Stimulated activated CD4-positive, alpha-beta T cell treated with anti-CD3 and anti-CD28 coated beads, Interleukin-2, amount 100 ng/mL, for 24 hours (primary cell): ENCODE data around the gene HIVEP3.
"Not testable (repeated sequence)": the region's sequence is repeated elsewhere in the genome, so short reads cannot be mapped to it uniquely, and the experiment has no call there.

Experiments
- DNase-seq, 2 donors: peaks; one replicate each; pipeline ENCODE4 v3.0.0-alpha.2; 2020

HIVEP3 gene

DNA sequence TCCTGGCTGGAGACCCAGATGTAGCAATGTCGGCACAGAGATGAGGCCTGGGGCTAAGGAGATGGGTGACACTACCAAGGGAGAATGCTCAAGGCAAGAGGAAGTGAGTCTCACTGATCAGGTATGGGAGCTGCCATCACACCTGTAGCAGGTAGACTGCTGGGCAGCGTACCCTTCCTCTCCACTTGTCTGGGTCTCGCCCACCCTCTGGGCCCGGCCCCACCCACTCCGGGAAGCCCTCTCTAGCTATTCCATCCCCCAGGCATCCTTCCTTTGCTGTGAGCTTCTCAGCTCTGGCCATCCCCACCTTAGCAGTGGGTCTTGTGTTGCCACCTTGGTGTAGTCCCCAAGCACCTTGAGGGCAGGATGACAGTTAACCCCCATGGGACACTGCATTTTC is 346.5 kb downstream of the HIVEP3 start:
- DNase-seq: no peak

GRCh38 chr1:41571041-41571440 is 347.7 kb downstream of the HIVEP3 start:
- no peak for DNase-seq

- no peak for DNase-seq
These were observed 350.5 kb downstream of the HIVEP3 start for GRCh38 chr1:41568204-41568603.

DNA sequence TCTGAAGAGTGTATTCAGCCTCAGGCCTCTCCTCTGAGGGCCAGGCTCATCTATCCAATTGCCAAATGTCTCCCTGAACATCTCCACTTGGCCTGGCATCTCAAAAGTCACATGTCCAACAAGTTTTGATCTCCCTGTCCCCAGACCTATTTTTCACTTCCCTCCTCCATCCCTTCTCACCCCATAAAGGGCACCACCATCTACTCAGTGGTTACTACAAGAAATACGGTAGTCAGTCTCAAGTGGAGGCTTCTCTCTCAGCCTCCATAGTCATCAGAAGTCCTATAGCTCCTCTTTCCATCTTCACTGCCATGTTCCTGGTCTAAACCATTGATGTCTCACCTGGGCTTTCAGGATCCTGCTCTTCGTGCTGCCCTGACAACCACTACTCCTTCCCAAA is 351.8 kb downstream of the HIVEP3 start:
- no peak for DNase-seq

DNA sequence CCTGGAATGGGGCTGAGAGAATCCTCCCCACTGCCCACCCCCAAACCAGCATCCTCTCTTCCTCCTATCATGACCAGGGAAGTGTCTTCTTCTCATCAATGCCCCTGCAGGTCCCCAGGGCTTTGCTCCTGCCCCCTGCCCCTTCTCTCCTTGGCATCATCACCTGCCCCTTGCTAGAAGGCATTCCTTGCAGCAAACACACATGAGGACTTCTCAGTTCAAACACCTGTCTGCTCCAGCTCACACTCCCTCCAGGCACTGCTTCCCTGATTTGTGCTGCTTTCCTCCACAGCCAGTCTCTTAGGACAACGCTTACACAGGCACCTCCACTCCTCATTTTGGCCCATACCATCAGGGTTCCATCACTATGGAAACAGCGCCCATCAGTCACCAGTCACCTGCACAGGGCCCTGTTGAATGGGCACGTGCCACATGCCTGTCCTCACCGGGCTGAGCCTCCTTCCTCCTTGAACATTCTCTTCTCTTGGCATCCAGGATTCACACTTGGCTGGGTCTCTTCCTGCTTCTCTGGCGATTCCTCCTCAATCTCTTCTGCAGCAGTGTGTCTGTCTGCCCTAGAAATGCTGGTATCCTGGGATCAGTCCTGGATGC is 352.3 kb downstream of the HIVEP3 start:
- DNase-seq: no peak

GRCh38 chr1:41564741-41565475 is 353.8 kb downstream of the HIVEP3 start:
- no peak for DNase-seq

DNA sequence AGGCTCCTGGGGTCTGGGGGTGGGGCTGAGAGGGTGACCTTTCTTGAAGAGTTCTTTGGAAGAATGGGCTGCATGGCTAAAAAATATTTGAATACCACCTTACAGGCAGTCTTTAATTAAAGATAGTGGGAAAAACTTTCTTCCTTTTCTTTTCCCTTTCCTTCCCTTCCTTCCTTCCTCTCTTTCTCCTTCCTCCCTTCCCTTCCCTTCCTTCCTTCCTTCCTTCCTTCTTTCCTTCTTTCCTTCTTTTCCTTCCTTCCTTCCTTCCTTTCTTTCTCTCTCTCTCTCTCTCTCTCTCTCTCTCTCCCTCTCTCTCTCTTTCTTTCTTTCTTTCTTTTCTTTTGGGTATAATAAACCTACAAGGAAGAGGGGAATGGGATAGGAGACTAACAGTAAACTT is 356.4 kb downstream of the HIVEP3 start:
- no peak for DNase-seq

GRCh38 chr1:41560931-41561330 is 357.8 kb downstream of the HIVEP3 start:
- no peak for DNase-seq

GRCh38 chr1:41560496-41560895 is 358.2 kb downstream of the HIVEP3 start:
- no peak for DNase-seq

GRCh38 chr1:41559331-41559730 is 359.4 kb downstream of the HIVEP3 start:
- no peak for DNase-seq

DNA sequence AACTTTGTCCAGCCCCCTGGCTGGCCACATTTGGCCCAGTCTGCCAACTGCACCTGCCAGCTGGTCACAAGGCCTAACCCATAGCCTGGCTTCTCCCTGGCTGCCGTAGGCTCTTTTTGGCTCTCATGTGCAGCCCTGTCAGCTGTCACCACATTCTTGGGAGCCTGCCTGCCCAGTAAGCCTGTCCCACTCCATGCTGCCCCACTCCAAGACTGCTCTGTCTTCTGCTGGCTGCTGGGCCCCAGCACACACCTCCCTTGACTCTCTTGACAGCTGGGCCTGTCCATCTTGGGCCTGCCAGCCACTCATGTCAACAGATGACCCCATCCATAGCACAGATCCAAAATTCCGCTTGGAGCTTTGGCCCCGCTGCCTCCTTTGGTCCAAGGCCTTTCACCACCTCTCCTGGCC is 360.0 kb downstream of the HIVEP3 start:
- DNase-seq: no peak

DNA sequence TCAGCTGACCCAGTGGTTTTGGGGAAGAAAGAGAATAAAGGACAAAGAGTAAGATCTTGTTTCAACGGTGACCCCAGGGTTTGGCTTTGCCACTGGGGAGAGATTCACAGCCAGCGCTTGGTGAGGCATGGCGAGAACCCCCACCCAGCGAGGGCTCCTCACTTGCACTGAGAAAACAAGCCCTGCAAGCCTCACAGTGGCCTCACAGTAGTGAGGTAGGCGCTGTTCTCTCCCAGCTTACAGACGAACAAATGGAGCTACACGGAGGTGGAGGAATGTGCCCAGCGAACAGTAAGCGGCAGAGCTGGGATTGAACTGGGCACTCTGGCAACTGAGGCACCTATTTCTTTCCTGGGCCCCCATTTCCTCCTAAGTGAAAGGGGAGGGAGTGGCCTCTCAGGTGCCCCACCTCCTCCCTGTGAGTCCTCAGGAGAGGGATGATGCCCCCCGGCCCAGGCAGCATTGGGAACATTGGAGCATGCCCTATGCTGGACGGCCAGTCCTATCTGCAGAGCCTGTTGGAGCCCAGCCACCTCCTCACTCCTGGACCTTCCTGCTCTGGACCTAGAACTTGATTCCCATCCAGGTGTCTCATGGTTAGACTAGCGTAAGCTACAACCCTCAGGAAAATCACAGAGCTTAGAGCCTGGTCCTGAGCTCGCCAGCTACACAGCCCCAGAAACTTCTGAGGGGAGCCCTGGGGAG is 360.8 kb downstream of the HIVEP3 start:
- DNase-seq: no peak

DNA sequence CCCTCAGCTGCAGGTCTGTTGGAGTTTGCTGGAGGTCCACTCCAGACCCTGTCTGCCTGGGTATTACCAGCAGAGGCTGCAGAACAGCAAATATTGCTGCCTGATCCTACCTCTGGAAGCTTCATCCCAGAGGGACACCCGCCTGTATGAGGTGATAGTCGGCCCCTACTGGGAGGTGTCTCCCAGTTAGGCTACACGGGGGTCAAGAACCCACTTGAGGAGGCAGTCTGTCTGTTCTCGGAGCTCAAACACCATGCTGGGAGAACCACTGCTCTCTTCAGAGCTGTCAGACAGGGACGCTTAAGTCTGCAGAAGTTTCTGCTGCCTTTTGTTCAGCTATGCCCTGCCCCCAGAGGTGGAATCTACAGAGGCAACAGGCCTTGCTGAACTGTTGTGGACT is 364.0 kb downstream of the HIVEP3 start:
- DNase-seq: not testable (repeated sequence)

DNA sequence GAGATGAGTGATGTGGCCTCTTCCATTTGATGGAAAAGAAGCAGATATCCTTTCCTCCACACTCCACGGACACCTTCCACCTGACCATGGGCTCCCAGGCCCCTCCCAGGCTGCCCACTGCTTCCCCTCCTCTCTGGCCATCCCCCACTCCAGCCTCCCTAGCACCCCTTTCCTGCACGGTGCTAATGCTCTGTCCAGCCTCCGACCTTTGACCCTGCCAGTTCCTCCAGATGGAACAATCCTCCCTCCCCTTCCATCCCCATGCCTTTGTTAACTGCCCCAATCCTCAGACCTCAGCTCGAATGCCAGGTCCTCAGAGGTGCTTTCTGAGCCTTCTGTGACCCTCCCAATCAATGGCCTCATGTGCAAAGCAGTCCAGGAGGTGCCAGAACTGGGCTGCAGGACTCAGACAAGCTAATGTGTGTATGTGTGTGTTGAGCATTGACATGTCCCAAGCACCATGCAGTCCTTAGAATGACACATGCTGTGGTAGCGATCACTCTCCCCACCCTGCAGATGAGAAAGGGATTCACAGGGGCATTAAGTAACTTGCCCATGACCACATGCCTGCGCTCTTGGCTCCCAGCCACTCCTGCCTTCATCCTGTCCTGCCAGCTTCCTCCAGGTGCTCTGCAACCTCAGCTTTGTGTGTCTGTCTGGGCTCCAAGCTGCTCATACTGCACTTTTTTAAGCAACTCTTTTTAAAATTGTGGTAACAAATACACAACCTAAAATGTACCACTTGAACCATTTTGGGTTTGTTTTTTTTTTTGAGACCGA is 370.8 kb downstream of the HIVEP3 start:
- no peak for DNase-seq

GRCh38 chr1:41547336-41547735 is 371.4 kb downstream of the HIVEP3 start:
- no peak for DNase-seq

DNA sequence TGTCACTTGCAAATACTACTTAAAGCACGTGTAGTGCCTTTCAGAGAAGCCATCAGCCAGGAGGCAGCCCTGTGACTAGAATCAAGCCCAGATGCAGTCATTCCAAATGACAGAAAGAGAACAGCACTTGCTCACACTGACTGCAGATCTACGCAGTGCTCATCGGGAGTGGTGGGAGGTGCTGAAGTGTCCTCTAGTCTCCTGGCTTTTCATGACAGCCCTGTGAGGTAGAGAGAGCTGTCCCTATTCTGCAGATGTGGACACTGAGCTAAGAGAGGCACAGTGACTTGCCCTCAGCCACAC is 371.9 kb downstream of the HIVEP3 start:
- no peak for DNase-seq

GRCh38 chr1:41545996-41546832 is 372.5 kb downstream of the HIVEP3 start:
- DNase-seq: no peak

DNA sequence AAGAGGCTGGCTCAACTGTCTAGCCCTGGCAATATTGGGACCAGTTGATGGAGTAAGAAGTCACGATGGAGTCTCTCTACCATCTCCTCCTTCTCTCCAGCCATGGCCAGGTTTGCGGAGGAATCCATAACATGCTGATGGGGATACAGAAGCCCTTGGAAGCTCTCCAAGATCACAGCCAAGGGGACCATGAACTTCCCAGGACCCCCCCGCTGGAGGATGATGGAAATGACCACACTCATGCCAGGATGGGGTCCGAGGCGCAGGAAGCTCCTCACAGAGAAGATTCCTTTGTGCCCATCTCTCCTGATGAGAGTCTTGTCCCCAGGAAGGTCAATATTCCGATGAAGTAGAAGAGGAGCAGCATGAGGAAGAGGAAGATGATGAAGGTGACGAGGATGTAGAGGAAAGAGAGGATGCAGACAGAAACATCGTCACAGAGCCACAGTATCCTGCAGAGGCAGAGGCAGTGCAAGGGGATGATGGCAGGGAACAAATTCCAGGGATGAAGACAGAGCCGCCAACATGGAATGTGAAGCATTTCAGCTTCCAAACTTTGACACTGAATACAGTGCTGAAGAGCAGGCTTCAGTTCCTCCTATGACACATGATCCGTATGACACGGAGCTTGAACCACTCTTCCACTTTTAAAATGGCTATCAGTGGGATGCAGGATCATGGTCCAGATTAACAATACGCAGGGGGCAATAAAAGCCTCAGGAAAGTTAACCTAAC is 376.4 kb downstream of the HIVEP3 start:
- no peak for DNase-seq

GRCh38 chr1:41541592-41541952 is 377.1 kb downstream of the HIVEP3 start:
- DNase-seq: no peak

DNA sequence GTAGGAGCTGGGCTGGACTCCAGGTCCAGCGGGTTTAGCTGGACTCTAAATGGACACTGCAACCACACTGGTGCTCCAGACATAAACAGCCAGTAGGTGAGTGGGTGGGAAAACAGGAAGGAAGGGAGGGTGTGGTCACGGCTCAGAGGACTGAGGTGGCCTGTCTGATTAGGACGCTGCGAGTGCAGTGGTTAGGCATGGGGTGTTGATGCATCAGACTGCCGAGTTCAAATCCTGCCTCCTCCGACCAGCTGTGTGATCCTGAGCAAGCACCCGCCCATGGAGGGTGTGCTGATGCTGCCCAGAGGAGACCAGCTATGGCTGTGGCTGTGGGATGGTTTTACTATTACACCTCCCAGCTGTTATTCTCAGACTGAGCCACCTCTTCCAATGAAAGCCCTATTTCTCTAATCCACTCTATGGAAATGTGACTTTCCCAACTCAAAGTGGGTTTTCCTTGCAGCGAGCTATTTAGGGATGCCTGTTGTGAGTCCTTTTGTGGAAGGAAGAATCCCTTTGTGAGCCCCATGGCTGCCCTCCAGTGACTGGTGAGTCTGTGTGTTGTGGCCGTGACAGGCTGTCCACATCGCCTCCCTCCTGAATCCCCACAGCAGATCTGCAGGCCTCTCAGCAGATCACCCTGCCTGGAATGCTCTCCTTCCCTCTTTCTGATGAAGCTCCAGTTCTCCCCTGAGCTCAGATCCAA is 377.7 kb downstream of the HIVEP3 start:
- no peak for DNase-seq

- no peak for DNase-seq
These were observed 378.7 kb downstream of the HIVEP3 start for GRCh38 chr1:41539999-41540398.
